GM12875 (cell line): Measurements from ENCODE around the gene TMEM101.

Experiments
- H3K4me3 ChIP-seq: one replicate; pipeline ENCODE4 v1.5.1; 2011; ENCODE audit warnings: low read depth, low read length, control low read depth
- TF ChIP-seq, protein P1 (sequence below): IDR thresholded peaks from 2 replicates; pipeline ENCODE4 v1.5.1; 2011; ENCODE audit warnings: low read depth, mild to moderate bottlenecking, control low read depth, inconsistent platforms, low read length, moderate library complexity, borderline replicate concordance; ENCODE audit not compliant: insufficient read depth

The TMEM101 gene

DNA sequence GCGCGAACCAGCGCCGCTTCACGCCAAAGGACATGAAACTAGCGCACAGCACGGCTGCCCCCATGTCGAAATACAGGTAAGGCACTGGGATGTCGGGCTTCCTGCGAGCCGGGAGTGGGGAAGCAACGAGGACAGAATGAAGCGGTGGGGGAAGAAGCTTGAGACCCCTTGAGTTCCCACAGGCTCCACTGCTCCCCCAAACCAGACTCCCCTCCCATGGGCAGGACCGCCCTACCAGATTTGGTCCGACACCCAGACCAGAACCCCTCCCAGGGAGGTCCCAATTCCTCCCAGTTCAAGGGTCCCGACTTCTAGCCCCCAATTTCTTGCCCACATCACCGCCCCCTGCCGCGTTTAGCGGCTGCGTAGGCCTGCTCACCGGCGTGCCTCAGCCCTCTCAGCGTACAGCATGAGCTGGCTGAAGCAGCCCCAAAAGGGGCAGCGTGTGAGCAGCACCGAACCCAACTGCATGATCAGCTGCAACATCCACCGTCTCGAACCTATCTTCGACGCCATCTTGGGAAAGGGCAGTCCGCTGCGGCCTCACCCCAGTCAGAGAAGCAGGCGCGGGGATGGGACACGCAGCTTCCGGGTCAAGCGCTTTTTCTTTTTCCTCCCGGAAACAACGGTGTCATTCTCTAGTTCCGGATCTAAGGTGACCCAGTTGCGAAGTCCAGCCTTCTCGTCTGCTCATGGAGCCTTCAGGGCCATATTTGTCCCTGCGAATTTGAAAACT lies at the start of gene TMEM101:
Gene TMEM101 (minus strand): TSS at position 527 of the 736 bp plus-strand sequence. CDS start 11 bp downstream, at position 516.
- TF ChIP-seq, protein P1, sequence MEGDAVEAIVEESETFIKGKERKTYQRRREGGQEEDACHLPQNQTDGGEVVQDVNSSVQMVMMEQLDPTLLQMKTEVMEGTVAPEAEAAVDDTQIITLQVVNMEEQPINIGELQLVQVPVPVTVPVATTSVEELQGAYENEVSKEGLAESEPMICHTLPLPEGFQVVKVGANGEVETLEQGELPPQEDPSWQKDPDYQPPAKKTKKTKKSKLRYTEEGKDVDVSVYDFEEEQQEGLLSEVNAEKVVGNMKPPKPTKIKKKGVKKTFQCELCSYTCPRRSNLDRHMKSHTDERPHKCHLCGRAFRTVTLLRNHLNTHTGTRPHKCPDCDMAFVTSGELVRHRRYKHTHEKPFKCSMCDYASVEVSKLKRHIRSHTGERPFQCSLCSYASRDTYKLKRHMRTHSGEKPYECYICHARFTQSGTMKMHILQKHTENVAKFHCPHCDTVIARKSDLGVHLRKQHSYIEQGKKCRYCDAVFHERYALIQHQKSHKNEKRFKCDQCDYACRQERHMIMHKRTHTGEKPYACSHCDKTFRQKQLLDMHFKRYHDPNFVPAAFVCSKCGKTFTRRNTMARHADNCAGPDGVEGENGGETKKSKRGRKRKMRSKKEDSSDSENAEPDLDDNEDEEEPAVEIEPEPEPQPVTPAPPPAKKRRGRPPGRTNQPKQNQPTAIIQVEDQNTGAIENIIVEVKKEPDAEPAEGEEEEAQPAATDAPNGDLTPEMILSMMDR, result no peak
- peak within 1 kb of the TSS; percentile 65 for H3K4me3 ChIP-seq

DNA sequence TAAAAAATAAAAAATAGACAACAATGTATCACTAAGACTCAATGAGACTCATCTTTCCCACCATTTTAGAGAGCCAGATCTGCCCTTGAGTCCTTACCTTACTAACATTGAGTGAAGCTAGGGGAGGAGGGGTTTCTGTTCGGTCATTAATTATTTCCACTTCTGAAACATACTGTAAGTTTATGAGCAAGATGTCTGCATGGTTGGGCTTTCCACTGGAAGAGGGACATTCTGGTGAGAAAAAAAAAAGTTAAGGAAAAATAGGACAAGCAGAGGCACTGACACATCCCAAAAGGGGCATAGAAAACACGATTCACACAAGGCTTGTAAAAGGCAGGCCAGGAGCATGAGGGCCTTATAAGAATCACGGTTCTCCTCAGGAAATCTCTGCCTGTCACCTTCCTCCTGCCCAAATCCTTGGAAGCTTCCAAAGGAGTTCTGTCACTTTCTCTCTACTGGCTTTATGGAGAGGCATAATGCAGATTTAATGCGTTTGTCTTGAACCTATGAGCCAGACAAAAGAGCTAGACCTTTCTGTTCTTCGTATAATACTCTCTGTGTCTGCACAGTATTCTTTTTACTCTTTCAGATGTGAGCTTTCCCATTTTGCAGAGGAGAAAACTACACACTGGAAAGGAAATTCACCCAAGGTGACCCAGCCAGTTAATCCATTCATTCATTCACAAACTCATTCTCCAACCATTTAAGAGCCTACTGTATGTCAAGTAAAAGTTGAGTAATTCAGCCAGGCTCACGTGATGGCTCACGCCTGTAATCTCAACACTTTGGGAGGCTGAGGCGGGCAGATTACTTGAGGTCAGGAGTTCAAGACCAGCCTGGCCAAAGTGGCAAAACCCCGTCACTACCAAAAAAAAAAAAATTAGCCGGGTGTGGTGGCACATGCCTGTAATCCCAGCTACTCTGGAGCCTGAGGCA lies 49.2 kb upstream of the TMEM101 start:
- TF ChIP-seq, protein P1, result no peak
- no peak overlapping the region for H3K4me3 ChIP-seq

DNA sequence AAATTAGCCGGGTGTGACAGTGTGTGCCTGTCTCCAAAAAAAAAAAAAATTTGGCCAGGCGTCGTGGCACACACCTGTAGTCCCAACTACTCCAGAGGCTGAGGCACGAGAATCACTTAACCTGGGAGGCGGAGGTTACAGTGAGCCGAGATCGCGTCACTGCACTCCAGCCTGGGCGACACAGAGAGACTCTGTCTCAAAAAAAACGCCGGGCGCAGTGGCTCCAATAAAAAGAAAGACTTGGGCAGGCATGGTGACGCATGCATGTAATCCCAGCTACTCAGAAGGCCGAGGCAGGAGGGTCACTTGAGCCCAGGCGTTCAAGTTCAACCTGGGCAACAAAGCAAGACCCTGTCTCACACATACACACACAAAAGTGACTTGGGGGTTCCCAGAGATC lies 48.1 kb upstream of the TMEM101 start:
- TF ChIP-seq, protein P1, result no peak
- H3K4me3 ChIP-seq, result no peak overlapping the region

DNA sequence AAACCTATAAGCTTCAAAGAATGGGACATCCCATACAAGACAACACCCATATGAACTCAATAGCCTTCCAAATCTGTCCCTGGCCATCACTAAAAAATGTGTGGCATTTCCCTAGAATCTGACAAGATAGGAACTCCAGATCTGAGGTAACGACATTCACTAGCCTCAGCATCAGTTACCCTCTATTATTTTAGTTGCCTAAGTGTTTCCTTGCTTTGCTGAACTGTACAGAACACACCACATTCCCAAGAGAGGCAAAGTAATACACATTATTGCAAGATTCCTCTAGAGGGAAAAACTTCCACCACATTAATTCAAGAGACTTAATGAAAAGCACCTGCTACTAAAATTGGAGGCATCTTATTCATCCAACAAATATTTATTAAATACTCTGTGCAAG lies 46.7 kb upstream of the TMEM101 start:
- H3K4me3 ChIP-seq, result no peak overlapping the region
- TF ChIP-seq, protein P1, result no peak

GRCh38 chr17:44059101-44059892 lies 44.5 kb upstream of the TMEM101 start:
- TF ChIP-seq, protein P1, result no peak
- H3K4me3 ChIP-seq, result no peak overlapping the region

DNA sequence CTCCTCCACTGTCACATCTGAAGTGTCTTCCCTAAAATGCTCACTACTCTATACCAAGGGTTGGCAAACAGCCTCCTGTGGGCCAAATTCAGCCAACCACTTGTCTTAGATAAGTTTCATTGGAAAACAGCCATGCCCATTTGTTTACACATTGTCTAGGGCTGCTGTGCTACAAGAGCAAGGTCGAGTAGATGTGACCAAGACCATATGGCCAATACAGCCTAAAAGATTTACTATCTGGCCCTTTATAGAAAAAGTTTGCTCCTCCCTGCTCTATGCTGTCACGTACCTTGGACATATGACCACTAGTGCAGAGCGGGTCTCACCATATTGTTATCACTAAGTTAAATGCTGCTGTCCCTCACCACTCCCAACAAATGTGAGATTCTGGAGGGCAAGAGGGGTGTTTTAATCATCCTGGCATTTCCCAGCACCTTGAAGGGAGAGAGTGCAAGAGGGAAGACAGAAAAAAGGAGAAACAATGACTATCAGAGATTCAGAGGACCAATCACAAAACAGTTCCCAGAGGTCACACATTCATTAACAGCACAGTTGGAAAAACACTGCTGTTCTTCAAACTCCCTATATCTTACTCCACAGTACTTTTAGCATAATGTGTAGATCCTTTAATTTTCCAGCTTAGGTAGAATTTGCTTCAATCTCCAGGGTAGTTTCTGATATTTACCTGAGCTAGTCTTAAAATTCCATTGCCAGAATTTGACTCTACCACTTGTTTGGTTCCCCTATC lies 38.5 kb upstream of the TMEM101 start:
- TF ChIP-seq, protein P1, result no peak
- no peak overlapping the region for H3K4me3 ChIP-seq
